Stimulated activated CD4-positive, alpha-beta T cell treated with anti-CD3 and anti-CD28 coated beads, Interleukin-4, amount 100 ng/mL, for 48 hours (primary cell): ENCODE measurements around the gene OR52J3.
"Not testable (repeated sequence)": the region's sequence is repeated elsewhere in the genome, so short reads cannot be mapped to it uniquely, and the experiment has no call there.

ENCODE experiments used
- DNase-seq, 2 donors: peaks; one replicate each; pipeline ENCODE4 v3.0.0-alpha.2; 2020; ENCODE audit warnings: low read depth in 2 of 2

The OR52J3 gene

GRCh38 chr11:5046226-5046625 is at the start of gene OR52J3:
Gene OR52J3, plus strand, starts transcription at chr11:5046526. Its CDS starts 0 bp downstream, at chr11:5046526.
- DNase-seq, result no peak

GRCh38 chr11:5004424-5005274 is 41.7 kb upstream of the OR52J3 start:
- peak; percentile 1 to 13 for DNase-seq

- no peak for DNase-seq
These were observed 38.8 kb upstream of the OR52J3 start for GRCh38 chr11:5007561-5007960.

GRCh38 chr11:5011254-5011653 is 35.1 kb upstream of the OR52J3 start:
- no peak for DNase-seq

GRCh38 chr11:5013012-5013411 is 33.3 kb upstream of the OR52J3 start:
- DNase-seq, result no peak

GRCh38 chr11:5021996-5022395 is 24.3 kb upstream of the OR52J3 start:
- no peak for DNase-seq

GRCh38 chr11:5036669-5037068 is 9.7 kb upstream of the OR52J3 start:
- no peak for DNase-seq

GRCh38 chr11:5037926-5038325 is 8.4 kb upstream of the OR52J3 start:
- no peak for DNase-seq

GRCh38 chr11:5038341-5038740 is 8.0 kb upstream of the OR52J3 start:
- DNase-seq, result no peak

- no peak for DNase-seq
These were observed 5.5 kb upstream of the OR52J3 start for GRCh38 chr11:5040876-5041275.

- DNase-seq, result no peak
These were observed 4.2 kb upstream of the OR52J3 start for GRCh38 chr11:5042091-5042490.

GRCh38 chr11:5043380-5043779 is 2.9 kb upstream of the OR52J3 start:
- DNase-seq, result no peak

GRCh38 chr11:5046754-5047330 is 516 bp downstream of the OR52J3 start:
- no peak for DNase-seq

- DNase-seq, result not testable (repeated sequence)
These were observed 12.4 kb downstream of the OR52J3 start for GRCh38 chr11:5058679-5059078.

- no peak for DNase-seq
These were observed 13.1 kb downstream of the OR52J3 start, which contains the start of gene OR52E2 for GRCh38 chr11:5059391-5059790. Gene OR52E2, minus strand, starts transcription at chr11:5059627. Its CDS starts 0 bp downstream, at chr11:5059627.

GRCh38 chr11:5065027-5065426 is 18.7 kb downstream of the OR52J3 start:
- DNase-seq, result no peak

- DNase-seq, result no peak
These were observed 22.9 kb downstream of the OR52J3 start, which contains the start of gene OR52E1 for GRCh38 chr11:5069272-5069671. Gene OR52E1, plus strand, starts transcription at chr11:5069572.

- no peak for DNase-seq
These were observed 25.5 kb downstream of the OR52J3 start for GRCh38 chr11:5071799-5072198.

GRCh38 chr11:5081405-5081804 is 35.1 kb downstream of the OR52J3 start:
- no peak for DNase-seq

- no peak for DNase-seq
These were observed 37.3 kb downstream of the OR52J3 start for GRCh38 chr11:5083602-5084001.

GRCh38 chr11:5088556-5088955 is 42.2 kb downstream of the OR52J3 start:
- DNase-seq, result no peak

- no peak for DNase-seq
These were observed 44.3 kb downstream of the OR52J3 start for GRCh38 chr11:5090668-5091067.
